ENCODE data around the gene CRADD. TPM values are rescaled to one million over a fixed set of nuclear protein-coding genes. Genes with fewer than 3 reads are reported as not detected.

Gene CRADD
- total and polyA plus RNA-seq, 2 experiments from 2014 or later: 18.6 to 21.5 TPM

DNA sequence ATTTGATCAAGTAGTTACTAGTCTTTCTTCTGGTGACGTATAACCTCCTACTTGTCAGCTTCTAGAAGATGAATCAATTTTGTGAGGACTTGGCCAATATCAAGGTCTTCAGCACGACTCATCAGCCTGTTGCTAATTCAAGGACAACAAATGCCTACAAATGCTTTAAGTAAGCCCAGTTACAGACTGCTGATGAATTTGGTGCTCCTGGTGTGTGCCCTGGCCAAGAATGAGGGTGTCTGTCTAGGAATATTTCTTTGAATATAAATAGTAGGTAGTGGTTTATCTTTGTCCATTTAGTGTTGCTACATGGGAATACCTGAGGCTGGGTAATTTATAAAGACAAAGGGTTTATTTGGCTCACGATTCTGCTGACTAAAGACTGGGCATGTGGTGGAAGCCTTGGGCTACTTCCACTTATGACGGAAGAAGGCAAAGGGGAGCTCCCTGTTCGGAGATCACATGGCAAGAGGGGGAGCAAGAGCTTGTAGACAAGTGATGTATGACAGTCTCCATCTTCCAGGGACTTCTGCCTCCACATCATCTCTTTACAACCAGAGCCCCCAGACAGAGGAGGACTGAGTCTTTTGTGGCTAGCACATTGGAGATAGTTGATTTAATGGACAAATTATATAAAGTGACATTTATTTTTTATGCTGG lies 180.2 kb downstream of the CRADD start:
- Histone ChIP-seq H3K36me3 (ENCODE audit: low read depth) (no peaks in the 10 kb centered on the region), H2AFZ (no peak overlapping the region), H3K4me2 (ENCODE audit: unreplicated experiment) (peak overlapping the region; percentile 2), H3K27me3 (replicated peaks; ENCODE audit: insufficient read depth) (no peaks in the 10 kb centered on the region), H3K4me3 (no peak overlapping the region), H3K9me3 (ENCODE audit: low read depth) (no peaks in the 10 kb centered on the region), H3K27ac (0 out of 2 replicates have a peak overlapping the region, but pooled peaks have one; percentile 8), H4K20me1 (ENCODE audit: insufficient read depth) (no peaks in the 10 kb centered on the region), H3K79me2 (ENCODE audit: insufficient read depth) (no peaks in the 10 kb centered on the region), H3K9ac (no peak overlapping the region), H3K4me1 (ENCODE audit: insufficient read depth) (peaks cover 18% of the 10 kb centered on the region), H3K9me2 (ENCODE audit: insufficient read depth) (no peaks in the 10 kb centered on the region), H3F3A (ENCODE audit: insufficient read depth) (0 out of 2 replicates have a peak, but pooled peaks cover 20% of the 10 kb centered on the region)
- TF ChIP-seq EZH2 (IDR thresholded peaks at IDR 0.05; ENCODE audit: insufficient read depth, poor library complexity, severe bottlenecking) (no peak), EZH2phosphoT487 (IDR thresholded peaks at IDR 0.05; ENCODE audit: insufficient read depth, low read depth) (no peak)
- in situ Hi-C loops (cut with MboI): no loop called here
- 28 to 29% methylated on average over 5 of the region's 5 CpGs for WGBS, 2 experiments (ENCODE audit: low coverage in 1 of 2, low lambda C conversion rate in 2 of 2, missing lambda C conversion rate in 2 of 2)
- DNase-seq: peak; percentile 76

DNA sequence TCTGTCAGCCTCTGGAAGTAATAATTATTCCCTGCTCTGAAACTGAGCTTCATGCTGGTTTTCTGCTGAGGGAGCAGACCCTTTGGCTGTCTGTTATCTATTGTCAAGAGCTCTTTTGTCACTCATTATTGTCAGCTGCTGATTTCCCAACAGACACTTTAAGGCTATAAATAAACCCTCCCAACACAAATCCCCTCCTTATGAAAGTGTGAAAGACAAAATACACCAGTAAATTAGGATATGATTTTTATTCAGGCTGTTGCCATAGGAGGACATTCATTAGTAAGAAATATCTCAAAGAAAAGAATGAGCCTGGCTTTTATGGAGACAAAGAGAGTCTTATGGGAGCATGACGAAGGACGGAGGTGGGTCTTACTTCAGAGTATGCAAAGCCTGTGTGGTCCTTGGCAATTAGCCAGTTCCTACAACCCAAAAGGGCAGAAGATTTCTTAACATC lies 180.8 kb downstream of the CRADD start:
- Histone ChIP-seq H3K4me3 (no peak overlapping the region), H3K9me3 (ENCODE audit: low read depth) (no peaks in the 10 kb centered on the region), H3K79me2 (ENCODE audit: insufficient read depth) (no peaks in the 10 kb centered on the region), H3K9me2 (ENCODE audit: insufficient read depth) (no peaks in the 10 kb centered on the region), H3F3A (ENCODE audit: insufficient read depth) (0 out of 2 replicates have a peak, but pooled peaks cover 20% of the 10 kb centered on the region), H3K4me1 (ENCODE audit: insufficient read depth) (peaks cover 22% of the 10 kb centered on the region), H3K9ac (no peak overlapping the region), H3K36me3 (ENCODE audit: low read depth) (no peaks in the 10 kb centered on the region), H4K20me1 (ENCODE audit: insufficient read depth) (no peaks in the 10 kb centered on the region), H3K4me2 (ENCODE audit: unreplicated experiment) (no peak overlapping the region), H3K27ac (no peak overlapping the region), H2AFZ (no peak overlapping the region), H3K27me3 (replicated peaks; ENCODE audit: insufficient read depth) (no peaks in the 10 kb centered on the region)
- TF ChIP-seq EZH2phosphoT487 (IDR thresholded peaks at IDR 0.05; ENCODE audit: insufficient read depth, low read depth): no peak
- TF ChIP-seq EZH2 (IDR thresholded peaks at IDR 0.05; ENCODE audit: insufficient read depth, poor library complexity, severe bottlenecking): no peak
- no peak for DNase-seq
- WGBS, 2 experiments (ENCODE audit: low coverage in 1 of 2, low lambda C conversion rate in 2 of 2, missing lambda C conversion rate in 2 of 2): 88 to 95% methylated on average over 2 of the region's 2 CpGs
- in situ Hi-C loops (cut with MboI): no loop called here

DNA sequence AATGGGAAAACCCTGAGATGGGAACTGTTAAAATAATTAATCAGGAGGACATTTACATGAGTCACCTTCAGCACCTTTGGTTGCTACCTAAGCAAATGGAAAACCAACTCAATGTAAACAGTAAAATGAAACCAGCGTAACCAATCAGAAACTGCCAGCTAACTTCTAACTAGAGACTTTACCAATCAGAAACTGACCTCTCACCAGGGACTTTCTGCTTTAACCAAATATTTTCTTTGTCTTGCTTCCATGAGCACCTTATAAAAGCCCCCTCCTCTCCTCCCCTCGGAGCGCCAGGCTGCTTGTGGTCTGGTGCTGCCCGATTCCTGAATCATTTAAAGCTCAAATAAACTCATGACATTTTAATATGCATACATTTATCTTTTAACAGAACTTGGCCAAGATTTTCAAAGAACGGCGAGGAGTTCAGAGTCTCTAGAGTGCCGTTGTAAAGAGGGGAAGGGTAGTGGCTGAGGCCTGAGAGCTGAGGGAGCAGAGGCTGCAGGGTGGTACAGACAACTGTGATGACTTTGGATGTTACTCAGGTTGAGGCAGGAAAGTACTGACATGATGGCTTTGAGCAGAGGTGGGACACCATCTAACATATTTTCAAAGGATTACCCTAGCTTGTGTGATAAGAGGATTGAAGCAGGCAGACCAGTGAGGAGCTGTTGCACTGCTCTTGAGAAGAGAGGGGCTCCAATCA lies 183.6 kb downstream of the CRADD start:
- Histone ChIP-seq H4K20me1 (ENCODE audit: insufficient read depth) (no peaks in the 10 kb centered on the region), H3K27me3 (replicated peaks; ENCODE audit: insufficient read depth) (no peaks in the 10 kb centered on the region), H3F3A (ENCODE audit: insufficient read depth) (0 out of 2 replicates have a peak, but pooled peaks cover 20% of the 10 kb centered on the region), H3K27ac (no peak overlapping the region), H3K4me1 (ENCODE audit: insufficient read depth) (peaks cover 22% of the 10 kb centered on the region), H3K79me2 (ENCODE audit: insufficient read depth) (no peaks in the 10 kb centered on the region), H3K9me2 (ENCODE audit: insufficient read depth) (no peaks in the 10 kb centered on the region), H3K36me3 (ENCODE audit: low read depth) (no peaks in the 10 kb centered on the region), H2AFZ (no peak overlapping the region), H3K4me3 (no peak overlapping the region), H3K4me2 (ENCODE audit: unreplicated experiment) (no peak overlapping the region), H3K9ac (no peak overlapping the region), H3K9me3 (ENCODE audit: low read depth) (peaks cover 4% of the 10 kb centered on the region)
- no peak for DNase-seq
- 80 to 82% methylated on average over 7 of the region's 7 CpGs for whole genome bisulfite sequencing, 2 experiments (ENCODE audit: low coverage in 1 of 2, low lambda C conversion rate in 2 of 2, missing lambda C conversion rate in 2 of 2)
- in situ Hi-C loops (cut with MboI): no loop called here
- TF ChIP-seq EZH2 (IDR thresholded peaks at IDR 0.05; ENCODE audit: insufficient read depth, poor library complexity, severe bottlenecking): no peak
- no peak for TF ChIP-seq EZH2phosphoT487 (IDR thresholded peaks at IDR 0.05; ENCODE audit: insufficient read depth, low read depth)

DNA sequence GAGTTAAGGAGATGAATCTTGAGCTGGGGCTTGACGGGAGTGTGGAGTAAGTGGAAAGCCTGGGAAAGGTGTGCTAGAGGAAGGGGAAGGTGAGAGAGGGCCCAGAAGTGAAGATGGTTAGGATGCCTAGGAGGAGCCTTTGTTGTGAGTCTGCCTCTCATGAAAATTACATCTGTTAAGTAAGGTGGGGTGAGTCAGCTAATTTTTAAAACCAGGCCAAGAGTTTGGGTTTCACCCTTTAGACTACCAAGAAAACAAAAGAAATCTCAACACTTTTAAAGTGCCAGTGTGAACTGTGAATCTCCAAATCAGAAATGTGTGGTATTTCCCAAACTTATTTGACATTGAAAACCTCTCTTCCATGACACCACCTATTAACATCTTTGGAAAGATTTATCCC lies 185.2 kb downstream of the CRADD start:
- Histone ChIP-seq H3K27ac (no peak overlapping the region), H2AFZ (peak overlapping the region; percentile 31; the same call in 1 of the 2 replicates), H3K36me3 (ENCODE audit: low read depth) (no peaks in the 10 kb centered on the region), H3K79me2 (ENCODE audit: insufficient read depth) (no peaks in the 10 kb centered on the region), H3F3A (ENCODE audit: insufficient read depth) (0 out of 2 replicates have a peak, but pooled peaks cover 8% of the 10 kb centered on the region), H3K4me2 (ENCODE audit: unreplicated experiment) (no peak overlapping the region), H3K4me1 (ENCODE audit: insufficient read depth) (peaks cover 10% of the 10 kb centered on the region), H3K4me3 (no peak overlapping the region), H3K9me2 (ENCODE audit: insufficient read depth) (no peaks in the 10 kb centered on the region), H4K20me1 (ENCODE audit: insufficient read depth) (no peaks in the 10 kb centered on the region), H3K9me3 (ENCODE audit: low read depth) (peaks cover 11% of the 10 kb centered on the region), H3K27me3 (replicated peaks; ENCODE audit: insufficient read depth) (no peaks in the 10 kb centered on the region), H3K9ac (no peak overlapping the region)
- peak; percentile 59 for DNase-seq
- in situ Hi-C loops (cut with MboI): no loop called here
- WGBS, 2 experiments (ENCODE audit: low coverage in 1 of 2, low lambda C conversion rate in 2 of 2, missing lambda C conversion rate in 2 of 2): 85 to 94% methylated on average over 1 of the region's 1 CpG
- TF ChIP-seq EZH2 (IDR thresholded peaks at IDR 0.05; ENCODE audit: insufficient read depth, poor library complexity, severe bottlenecking): no peak
- TF ChIP-seq EZH2phosphoT487 (IDR thresholded peaks at IDR 0.05; ENCODE audit: insufficient read depth, low read depth): no peak

Data from GM23248 (cell line).